Measurements from ENCODE around the gene MKNK2. TPM values are rescaled to one million over a fixed set of nuclear protein-coding genes. Genes with fewer than 3 reads are reported as not detected.

MKNK2 gene
- total and polyA plus RNA-seq, 2 donors (not counting 1 experiment from before 2014, with no cell fraction given), result 440 to 777 TPM

GRCh38 chr19:2077833-2078619, 27.0 kb upstream of the MKNK2 start:
- peaks cover 81% of the 10 kb centered on the region for H4K20me1 ChIP-seq (ENCODE audit: control insufficient read depth, insufficient read depth, low read length, poor library complexity, severe bottlenecking)
- no peak for DNase-seq
- no peak overlapping the region for H3K27ac ChIP-seq (ENCODE audit: low read length in 2 of 2)
- Mint-ChIP-seq H3K4me1 (peaks cover 76% of the 10 kb centered on the region), H3K27ac (peak overlapping the region; percentile 59), H3K27me3 (no peaks in the 10 kb centered on the region), H3K4me3 (no peak overlapping the region), H3K9me3 (ENCODE audit: insufficient read depth) (no peaks in the 10 kb centered on the region)
- no peak overlapping the region for H2AFZ ChIP-seq (ENCODE audit: insufficient read depth, low read depth, low read length, poor library complexity, severe bottlenecking)
- peaks cover 0 to 78% of the 10 kb centered on the region in 2 experiments for H3K36me3 ChIP-seq (replicated peaks in 1 of 2; ENCODE audit: control extremely low read depth in 1 of 2, control insufficient read depth in 1 of 2, extremely low read depth in 1 of 2, insufficient read depth in 2 of 2, low read length in 1 of 2)
- H3K79me2 ChIP-seq (ENCODE audit: control insufficient read depth, insufficient read depth, low read length), result peaks cover 98% of the 10 kb centered on the region
- POLR2A ChIA-PET, result interaction anchor here (0.7 to 1.1 kb wide), 3 partner anchors 9 to 36 kb away, joined by 3 to 4 read pairs (median 3); no protein-coding TSS in a partner anchor
- no peak overlapping the region for H3K9ac ChIP-seq (ENCODE audit: low read length)
- H3K4me3 ChIP-seq (ENCODE audit: control extremely low read depth in 1 of 5, extremely low read depth in 1 of 5, insufficient read depth in 1 of 5, low read depth in 2 of 5, low read length in 4 of 5), result no peak overlapping the region
- H3K4me2 ChIP-seq (replicated peaks; ENCODE audit: low read depth, low read length, poor library complexity, severe bottlenecking), result no peak overlapping the region
- ATAC-seq (ENCODE audit: low read depth), result no peak
- H3K9me3 ChIP-seq (ENCODE audit: control extremely low read depth in 1 of 3, control insufficient read depth in 2 of 3, insufficient read depth in 1 of 3, low read length in 2 of 3), result no peaks in the 10 kb centered on the region
- H3K27me3 ChIP-seq (replicated peaks in 1 of 4; ENCODE audit: control extremely low read depth in 1 of 4, control insufficient read depth in 3 of 4, insufficient read depth in 4 of 4, low read length in 3 of 4), result no peaks in the 10 kb centered on the region
- peaks cover 64 to 80% of the 10 kb centered on the region in 2 donors for H3K4me1 ChIP-seq (ENCODE audit: control insufficient read depth in 2 of 2, insufficient read depth in 2 of 2, low read length in 2 of 2)
- CTCF ChIA-PET, result interaction anchor here (1.7 kb wide), 1 partner anchor 8 kb away, joined by 7 read pairs; no protein-coding TSS in a partner anchor
- no peak for TF ChIP-seq EZH2 (IDR thresholded peaks at IDR 0.05; ENCODE audit: borderline replicate concordance, insufficient read depth, low read depth, low read length, poor library complexity, severe bottlenecking)
- TF ChIP-seq CTCF (IDR thresholded peaks at IDR 0.05), result no peak
- whole genome bisulfite sequencing (ENCODE audit: insufficient coverage), result 96% methylated on average over 39 of the region's 44 CpGs
- intact Hi-C loops (cut with micrococcal nuclease), result no loop called here

- peaks cover 98% of the 10 kb centered on the region for H3K79me2 ChIP-seq (ENCODE audit: control insufficient read depth, insufficient read depth, low read length)
- no peaks in the 10 kb centered on the region for H3K27me3 ChIP-seq (replicated peaks in 1 of 4; ENCODE audit: control extremely low read depth in 1 of 4, control insufficient read depth in 3 of 4, insufficient read depth in 4 of 4, low read length in 3 of 4)
- H4K20me1 ChIP-seq (ENCODE audit: control insufficient read depth, insufficient read depth, low read length, poor library complexity, severe bottlenecking), result peaks cover 75% of the 10 kb centered on the region
- no peaks in the 10 kb centered on the region for H3K9me3 ChIP-seq (ENCODE audit: control extremely low read depth in 1 of 3, control insufficient read depth in 2 of 3, insufficient read depth in 1 of 3, low read length in 2 of 3)
- H3K4me3 ChIP-seq (ENCODE audit: control extremely low read depth in 1 of 5, extremely low read depth in 1 of 5, insufficient read depth in 1 of 5, low read depth in 2 of 5, low read length in 4 of 5), result no peak overlapping the region
- H3K27ac Mint-ChIP-seq, result peak overlapping the region; percentile 37
- H3K4me1 Mint-ChIP-seq, result peaks cover 76% of the 10 kb centered on the region
- peaks cover 57 to 80% of the 10 kb centered on the region in 2 donors for H3K4me1 ChIP-seq (ENCODE audit: control insufficient read depth in 2 of 2, insufficient read depth in 2 of 2, low read length in 2 of 2)
- ChIA-PET POLR2A (interaction anchor here (0.7 to 1.1 kb wide), 2 partner anchors 25 to 36 kb away, joined by 3 read pairs; no protein-coding TSS in a partner anchor), CTCF (interaction anchor here (1.7 kb wide), 1 partner anchor 8 kb away, joined by 7 read pairs; no protein-coding TSS in a partner anchor)
- H3K9me3 Mint-ChIP-seq (ENCODE audit: insufficient read depth), result no peaks in the 10 kb centered on the region
- DNase-seq (no peak), ATAC-seq (ENCODE audit: low read depth) (no peak)
- TF ChIP-seq CTCF (IDR thresholded peaks at IDR 0.05) (no peak), EZH2 (IDR thresholded peaks at IDR 0.05; ENCODE audit: borderline replicate concordance, insufficient read depth, low read depth, low read length, poor library complexity, severe bottlenecking) (no peak)
- H2AFZ ChIP-seq (ENCODE audit: insufficient read depth, low read depth, low read length, poor library complexity, severe bottlenecking), result no peak overlapping the region
- 93% methylated on average over 7 of the region's 7 CpGs for WGBS (ENCODE audit: insufficient coverage)
- H3K27ac ChIP-seq (ENCODE audit: low read length in 2 of 2), result no peak overlapping the region
- H3K36me3 ChIP-seq (replicated peaks in 1 of 2; ENCODE audit: control extremely low read depth in 1 of 2, control insufficient read depth in 1 of 2, extremely low read depth in 1 of 2, insufficient read depth in 2 of 2, low read length in 1 of 2), result peaks cover 0 to 79% of the 10 kb centered on the region in 2 experiments
- no peaks in the 10 kb centered on the region for H3K27me3 Mint-ChIP-seq
- no peak overlapping the region for H3K4me3 Mint-ChIP-seq
- no peak overlapping the region for H3K9ac ChIP-seq (ENCODE audit: low read length)
- intact Hi-C loops (cut with micrococcal nuclease), result no loop called here
- H3K4me2 ChIP-seq (replicated peaks; ENCODE audit: low read depth, low read length, poor library complexity, severe bottlenecking), result no peak overlapping the region
Observed at GRCh38 chr19:2077398-2077797, 26.4 kb upstream of the MKNK2 start.

Measured in B cell (primary cell).